SK-N-SH treated with all-trans-retinoic acid at 6 μM for 48 hours (cell line): ENCODE measurements around the gene BRINP1.

ENCODE experiments used
- BACH2 ChIP-seq: fragments of 250-450 bp; sonication (Bioruptor Pico); IDR thresholded peaks from 2 replicates; pipeline ENCODE4 v1.9.0; 2021; ENCODE audit warnings: mild to moderate bottlenecking, borderline replicate concordance
- CREB5 ChIP-seq: fragments of 250-450 bp; sonication (Bioruptor Pico); IDR thresholded peaks from 2 replicates; pipeline ENCODE4 v1.5.1; 2020; ENCODE audit warnings: low read depth, mild to moderate bottlenecking, moderate library complexity
- CSDC2 ChIP-seq: fragments of 250-450 bp; sonication (Bioruptor Pico); IDR thresholded peaks from 2 replicates; pipeline ENCODE4 v1.5.0; 2020; ENCODE audit warnings: mild to moderate bottlenecking, moderate library complexity
- ESRRG ChIP-seq: fragments of 250-450 bp; sonication (Bioruptor Pico); IDR thresholded peaks from 2 replicates; pipeline ENCODE4 v1.6.1; 2021; ENCODE audit warnings: mild to moderate bottlenecking
- GLIS3 ChIP-seq: fragments of 250-450 bp; sonication (Bioruptor Pico); IDR thresholded peaks from 2 replicates; pipeline ENCODE4 v1.5.0; 2020; ENCODE audit warnings: mild to moderate bottlenecking, moderate library complexity
- ISL1 ChIP-seq: fragments of 250-450 bp; sonication (Bioruptor Pico); IDR thresholded peaks from 2 replicates; pipeline ENCODE4 v2.1.2; 2022; ENCODE audit warnings: mild to moderate bottlenecking, moderate library complexity
- RARB ChIP-seq: fragments of 250-450 bp; sonication (Bioruptor Pico); IDR thresholded peaks from 2 replicates; pipeline ENCODE4 v1.8.0; 2021; ENCODE audit warnings: mild to moderate bottlenecking, moderate library complexity
- SNAI2 ChIP-seq: fragments of 250-450 bp; sonication (Bioruptor Pico); IDR thresholded peaks from 2 replicates; pipeline ENCODE4 v1.5.0; 2020; ENCODE audit warnings: mild to moderate bottlenecking, moderate library complexity
- ZC3H10 ChIP-seq: fragments of 250-450 bp; sonication (Bioruptor Pico); IDR thresholded peaks from 2 replicates; pipeline ENCODE4 v1.5.1; 2021; ENCODE audit warnings: mild to moderate bottlenecking, moderate library complexity
- ZFP3 ChIP-seq: fragments of 250-450 bp; sonication (Bioruptor Pico); IDR thresholded peaks from 2 replicates; pipeline ENCODE4 v1.5.0; 2020; ENCODE audit warnings: mild to moderate bottlenecking, moderate library complexity
- ZFP30 ChIP-seq: fragments of 450-650 bp; formaldehyde crosslinking; IDR thresholded peaks from 2 replicates; pipeline ENCODE4 v1.5.0; 2022; ENCODE audit warnings: mild to moderate bottlenecking, moderate library complexity
- ZNF565 ChIP-seq: fragments of 450-650 bp; formaldehyde crosslinking; conservative IDR thresholded peaks from 2 replicates; pipeline ENCODE4 v1.5.0; 2020; ENCODE audit warnings: low read depth, mild to moderate bottlenecking, moderate library complexity
- ZNF8 ChIP-seq: fragments of 450-650 bp; formaldehyde crosslinking; IDR thresholded peaks from 2 replicates; pipeline ENCODE4 v1.5.0; 2020; ENCODE audit warnings: mild to moderate bottlenecking, moderate library complexity

DNA sequence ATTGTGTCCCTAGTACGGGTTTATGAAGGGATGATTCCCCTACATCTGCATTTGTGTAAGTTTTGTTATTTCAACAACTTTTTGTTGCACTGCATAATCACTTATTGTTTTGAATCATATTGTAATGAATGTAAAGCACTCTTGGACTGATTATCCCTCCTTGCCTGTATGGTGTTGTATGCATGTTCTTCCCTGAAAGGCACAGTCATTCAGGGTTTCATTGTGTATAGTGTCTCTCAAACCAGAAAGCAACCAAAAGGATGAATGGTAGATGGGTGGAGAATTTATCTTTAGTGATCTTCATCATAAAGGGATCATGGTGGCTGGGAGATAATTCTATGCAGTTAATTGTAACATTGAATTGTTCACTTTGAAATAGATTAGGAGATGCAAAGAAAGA lies 247.3 kb downstream of the BRINP1 start:
- TF ChIP-seq ZC3H10 (CRISPR knock-in tag), result no peak
- TF ChIP-seq ZFP30 (CRISPR knock-in tag), result no peak
- TF ChIP-seq CREB5 (CRISPR knock-in tag), result no peak
- TF ChIP-seq ZNF8 (CRISPR knock-in tag), result no peak
- TF ChIP-seq ZNF565 (CRISPR knock-in tag), result no peak
- no peak for TF ChIP-seq ESRRG (CRISPR knock-in tag)
- TF ChIP-seq BACH2, result no peak
- TF ChIP-seq SNAI2 (CRISPR knock-in tag), result no peak
- TF ChIP-seq RARB (CRISPR knock-in tag), result no peak
- TF ChIP-seq ISL1 (CRISPR knock-in tag), result no peak
- no peak for TF ChIP-seq GLIS3 (CRISPR knock-in tag)
- TF ChIP-seq ZFP3 (CRISPR knock-in tag), result no peak
- no peak for TF ChIP-seq CSDC2 (CRISPR knock-in tag)
